NT2/D1 (cell line): ENCODE data around the gene TARS1.
"Not testable (repeated sequence)": the region's sequence is repeated elsewhere in the genome, so short reads cannot be mapped to it uniquely, and the experiment has no call there.

Source experiments
- DNase-seq: peaks from one replicate; pipeline ENCODE4 v3.0.0-alpha.2; 2011; ENCODE audit warnings: low read depth, low spot score
- H3K27me3 ChIP-seq: 2 replicates; pipeline ENCODE4 v1.6.0; 2011; ENCODE audit warnings: mild to moderate bottlenecking; ENCODE audit not compliant: insufficient read length, insufficient read depth
- H3K36me3 ChIP-seq: 2 replicates; pipeline ENCODE4 v1.6.1; 2011; ENCODE audit warnings: mild to moderate bottlenecking, low read length, mixed read lengths; ENCODE audit not compliant: insufficient read depth, insufficient read length
- H3K4me1 ChIP-seq: 2 replicates; pipeline ENCODE4 v1.5.1; 2011; ENCODE audit not compliant: insufficient read depth, insufficient read length
- H3K4me3 ChIP-seq: 2 replicates; pipeline ENCODE4 v1.5.1; 2011; ENCODE audit warnings: low read depth; ENCODE audit not compliant: insufficient read length
- H3K9ac ChIP-seq: 2 replicates; pipeline ENCODE4 v1.6.0; 2011; ENCODE audit warnings: low read depth; ENCODE audit not compliant: insufficient read length
- H3K9me3 ChIP-seq: 2 replicates; pipeline ENCODE4 v1.5.1; 2011; ENCODE audit warnings: mild to moderate bottlenecking, low read length; ENCODE audit not compliant: insufficient read depth
- SUZ12 ChIP-seq: IDR thresholded peaks from 2 replicates; pipeline ENCODE4 v1.6.1; 2011; ENCODE audit not compliant: insufficient read length, insufficient read depth; ENCODE audit errors: extremely low read depth
- YY1 ChIP-seq: IDR thresholded peaks from 2 replicates; pipeline ENCODE4 v1.6.1; 2011; ENCODE audit not compliant: insufficient read length, insufficient read depth
- ZNF274 ChIP-seq: IDR thresholded peaks from 2 replicates; pipeline ENCODE4 v1.6.1; 2011; ENCODE audit warnings: mild to moderate bottlenecking, low read depth, low read length

TARS1 gene

DNA sequence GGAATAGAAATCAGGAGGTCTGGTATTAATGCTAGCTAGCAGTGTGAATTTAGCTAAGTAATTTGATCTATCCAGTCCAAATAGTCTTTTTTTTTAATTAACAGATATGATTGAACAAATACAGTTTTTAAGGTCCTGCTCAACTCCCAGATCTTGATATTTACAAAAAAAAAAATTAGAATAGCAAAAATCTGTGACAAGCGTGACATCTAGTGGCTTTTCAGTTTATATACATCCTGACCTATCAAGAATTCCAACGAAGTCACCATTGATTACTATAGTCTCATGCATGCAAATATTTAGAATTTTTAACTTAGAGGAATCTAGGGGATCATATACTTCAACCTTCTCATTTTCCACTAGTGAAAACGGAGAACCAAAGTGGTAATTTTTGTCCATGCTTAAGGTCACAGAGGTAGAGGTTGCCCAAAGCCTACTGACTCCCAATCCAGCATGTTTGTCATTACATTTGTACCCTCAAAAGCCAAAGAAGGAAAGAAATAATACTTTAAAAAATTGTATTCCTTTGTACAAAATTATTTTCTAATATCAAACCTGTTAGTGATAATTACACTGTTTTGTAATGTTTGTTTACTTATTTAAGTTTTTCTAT is 17.6 kb upstream of the TARS1 start:
- no peak for TF ChIP-seq ZNF274
- TF ChIP-seq YY1 = no peak
- TF ChIP-seq SUZ12 = no peak
- H3K4me1 ChIP-seq = no peaks in the 10 kb centered on the region
- H3K4me3 ChIP-seq = no peak overlapping the region
- H3K9ac ChIP-seq = no peak overlapping the region
- no peaks in the 10 kb centered on the region for H3K27me3 ChIP-seq
- H3K9me3 ChIP-seq = no peaks in the 10 kb centered on the region
- H3K36me3 ChIP-seq = no peaks in the 10 kb centered on the region
- DNase-seq = no peak

DNA sequence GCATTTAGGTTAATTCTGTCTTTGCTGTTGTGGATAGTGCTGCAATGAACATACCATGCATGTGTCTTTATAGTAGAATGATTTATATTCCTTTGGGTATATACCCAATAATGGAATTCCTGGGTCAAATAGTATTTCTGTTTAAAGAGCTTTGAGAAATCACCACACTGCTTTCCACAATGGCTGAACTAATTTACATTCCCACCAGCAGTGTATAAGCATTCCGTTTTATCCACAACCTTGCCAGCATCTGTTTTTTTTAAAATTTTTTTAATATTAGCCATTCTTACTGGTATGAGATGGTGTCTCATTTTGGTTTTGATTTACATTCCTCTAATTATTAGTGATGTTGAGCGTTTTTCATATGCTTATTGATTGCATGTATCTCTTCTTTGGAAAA is 15.5 kb upstream of the TARS1 start:
- TF ChIP-seq SUZ12 = no peak
- TF ChIP-seq YY1 = no peak
- TF ChIP-seq ZNF274 = no peak
- H3K9ac ChIP-seq = no peak overlapping the region
- H3K27me3 ChIP-seq = no peaks in the 10 kb centered on the region
- no peak for DNase-seq
- no peaks in the 10 kb centered on the region for H3K4me1 ChIP-seq
- H3K9me3 ChIP-seq = no peaks in the 10 kb centered on the region
- no peaks in the 10 kb centered on the region for H3K36me3 ChIP-seq
- no peak overlapping the region for H3K4me3 ChIP-seq

DNA sequence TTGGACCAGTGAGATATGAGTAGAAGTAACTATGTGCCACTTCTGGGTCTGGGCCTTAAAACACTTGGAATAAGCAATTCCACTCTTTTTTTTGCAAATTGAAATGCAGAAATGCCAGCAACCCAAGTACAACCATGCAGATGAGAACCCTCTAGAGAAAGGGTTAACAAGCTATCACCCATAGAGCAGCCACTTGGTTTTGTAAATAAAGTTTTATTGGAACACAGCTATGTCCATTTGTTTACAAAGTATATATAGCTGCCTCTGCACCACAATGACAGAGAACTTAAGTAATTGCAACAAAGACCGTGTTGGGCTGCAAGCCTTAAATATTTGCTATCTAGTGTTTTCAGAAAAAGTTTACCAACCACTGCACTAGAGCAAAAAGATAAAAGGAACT is 9.8 kb upstream of the TARS1 start:
- Histone ChIP-seq H3K4me3 (no peak overlapping the region), H3K9me3 (no peaks in the 10 kb centered on the region), H3K27me3 (no peaks in the 10 kb centered on the region), H3K36me3 (no peaks in the 10 kb centered on the region), H3K4me1 (no peaks in the 10 kb centered on the region), H3K9ac (no peak overlapping the region)
- DNase-seq = no peak
- TF ChIP-seq SUZ12 (no peak), ZNF274 (no peak), YY1 (no peak)

DNA sequence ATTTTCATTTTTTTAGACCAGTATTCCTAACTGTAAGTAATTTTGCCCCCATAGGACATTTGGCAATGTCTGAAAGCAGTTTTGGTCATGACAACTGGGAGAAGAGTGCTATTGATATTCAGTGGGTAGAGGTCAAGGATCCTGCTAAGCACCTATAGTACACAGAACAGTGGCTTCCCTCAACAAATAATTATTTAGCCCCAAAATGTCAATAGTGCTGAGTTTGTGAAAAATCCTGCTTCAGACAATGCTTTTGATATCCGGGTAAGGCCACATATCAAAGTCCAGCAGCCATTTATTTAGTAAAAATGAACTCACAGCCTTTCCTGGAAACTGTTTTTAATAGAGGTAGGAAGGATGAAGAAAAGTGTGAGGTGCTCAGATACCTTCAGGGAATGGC is 8.1 kb upstream of the TARS1 start:
- H3K36me3 ChIP-seq = no peaks in the 10 kb centered on the region
- H3K9ac ChIP-seq = no peak overlapping the region
- no peaks in the 10 kb centered on the region for H3K27me3 ChIP-seq
- TF ChIP-seq ZNF274 (no peak), SUZ12 (no peak), YY1 (no peak)
- no peaks in the 10 kb centered on the region for H3K9me3 ChIP-seq
- H3K4me1 ChIP-seq = no peaks in the 10 kb centered on the region
- H3K4me3 ChIP-seq = no peak overlapping the region
- DNase-seq = no peak

DNA sequence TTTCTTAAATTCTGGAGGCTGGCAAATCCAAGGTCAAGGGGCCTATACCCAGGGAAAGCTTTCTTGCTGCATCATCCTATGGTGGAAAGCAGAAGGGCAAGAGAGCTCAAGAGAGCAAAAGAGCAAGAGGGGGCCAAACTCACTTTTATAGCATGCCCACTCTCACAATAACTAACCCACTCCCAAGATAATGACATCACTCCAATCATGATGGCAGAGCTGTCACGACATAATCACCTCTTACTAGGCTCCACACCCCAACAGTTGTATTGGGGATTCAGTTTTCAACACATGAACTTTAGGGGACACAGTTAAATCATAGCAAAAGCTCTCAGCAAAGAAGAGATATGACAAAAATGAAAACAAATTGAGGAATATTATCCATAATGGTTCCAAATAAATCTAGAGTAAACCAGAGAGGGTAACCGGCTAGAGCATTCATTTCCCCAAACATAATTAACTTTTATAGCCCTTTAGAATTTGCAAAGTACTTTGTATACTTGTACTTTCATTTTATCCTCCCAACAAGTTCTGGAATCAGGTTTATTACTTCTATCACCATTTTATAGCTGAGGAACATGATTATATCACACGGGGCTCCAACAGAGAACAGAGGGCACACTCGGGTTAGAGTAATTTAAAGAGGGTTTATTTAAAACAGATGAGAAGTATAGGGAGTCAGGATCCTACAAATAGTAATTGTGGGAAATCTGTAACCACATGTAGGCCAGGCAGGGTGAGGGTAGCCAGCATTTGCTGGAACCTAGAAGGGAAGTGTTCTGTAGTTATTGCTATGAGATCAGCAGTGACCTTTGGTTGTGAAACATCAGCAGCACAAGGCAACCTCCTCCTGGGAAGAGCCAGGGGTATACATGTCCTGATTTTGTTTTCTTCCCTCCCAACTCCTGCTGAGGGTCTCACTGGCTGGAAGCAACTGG is 7.2 kb upstream of the TARS1 start:
- no peak overlapping the region for H3K4me3 ChIP-seq
- DNase-seq = no peak
- H3K4me1 ChIP-seq = no peaks in the 10 kb centered on the region
- no peaks in the 10 kb centered on the region for H3K36me3 ChIP-seq
- TF ChIP-seq ZNF274 (no peak), SUZ12 (no peak), YY1 (no peak)
- no peaks in the 10 kb centered on the region for H3K9me3 ChIP-seq
- no peaks in the 10 kb centered on the region for H3K27me3 ChIP-seq
- H3K9ac ChIP-seq = no peak overlapping the region

DNA sequence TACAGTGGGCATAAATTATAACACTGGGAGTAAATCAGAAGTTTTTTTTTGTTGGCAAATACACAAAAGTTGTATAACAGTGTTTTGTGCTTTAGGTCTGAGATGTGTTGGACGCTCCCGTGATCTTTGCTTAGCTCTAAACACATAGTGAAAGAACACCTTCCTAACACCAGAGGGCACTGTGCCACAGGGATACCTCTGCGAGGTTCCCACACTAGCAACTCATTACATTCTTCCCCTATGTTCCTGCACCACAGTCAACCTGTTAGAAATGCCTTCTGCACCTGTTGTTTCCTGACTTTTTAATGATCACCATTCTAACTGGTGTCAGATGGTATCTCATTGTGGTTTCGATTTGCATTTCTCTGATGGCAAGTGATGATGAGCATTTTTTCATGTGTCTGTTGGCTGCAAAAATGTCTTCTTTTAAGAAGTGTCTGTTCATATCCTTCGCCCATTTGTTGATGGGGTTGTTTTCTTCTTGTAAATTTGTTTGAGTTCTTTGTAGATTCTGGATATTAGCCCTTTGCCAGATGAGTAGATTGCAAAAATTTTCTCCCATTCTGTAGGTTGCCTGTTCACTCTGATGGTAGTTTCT is 4.8 kb upstream of the TARS1 start:
- not testable (repeated sequence) for H3K27me3 ChIP-seq, H3K9ac ChIP-seq, H3K9me3 ChIP-seq, H3K4me3 ChIP-seq, H3K36me3 ChIP-seq, H3K4me1 ChIP-seq
- peak; percentile 54 for DNase-seq

DNA sequence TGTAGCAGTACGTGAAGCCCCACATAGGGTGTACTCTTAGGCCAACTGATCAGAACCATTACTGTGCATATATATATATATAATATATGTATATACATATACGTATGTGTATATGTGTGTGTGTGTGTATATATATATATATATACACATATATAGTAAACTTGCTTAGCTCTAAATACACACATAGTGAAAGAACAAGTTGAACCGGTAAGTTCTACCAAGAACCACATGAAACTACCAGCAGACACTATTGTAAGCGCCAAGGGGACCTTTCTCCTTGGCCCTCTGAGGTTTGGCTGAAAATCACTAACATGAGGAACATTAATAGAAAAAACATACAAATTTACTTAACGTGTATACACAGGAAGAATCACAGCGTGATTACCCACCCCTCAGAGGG is 1.8 kb upstream of the TARS1 start:
- peak overlapping the region; percentile 91 for H3K9ac ChIP-seq
- H3K4me3 ChIP-seq = no peak overlapping the region
- no peak for DNase-seq
- no peaks in the 10 kb centered on the region for H3K9me3 ChIP-seq
- TF ChIP-seq YY1 = no peak
- TF ChIP-seq SUZ12 = no peak
- no peak for TF ChIP-seq ZNF274
- H3K36me3 ChIP-seq = peaks cover 6% of the 10 kb centered on the region
- no peaks in the 10 kb centered on the region for H3K27me3 ChIP-seq
- H3K4me1 ChIP-seq = no peaks in the 10 kb centered on the region
